Loucy (cell line): ENCODE measurements around the gene MUC5B.

Source experiments
- H2AFZ ChIP-seq: fragments of 200-600 bp; sonication (generic); 2 replicates; pipeline ENCODE4 v1.6.0; 2016; ENCODE audit warnings: antibody characterized with exemption, mild to moderate bottlenecking, low read length, moderate library complexity
- H3F3A ChIP-seq: fragments of 200-600 bp; 2 replicates; pipeline ENCODE4 v1.6.0; 2016; ENCODE audit warnings: antibody characterized with exemption, low read depth, mild to moderate bottlenecking
- H3K27me3 ChIP-seq: fragments of 200-600 bp; sonication (generic); 2 replicates; pipeline ENCODE4 v1.6.1; 2014; ENCODE audit warnings: low read length, mild to moderate bottlenecking; ENCODE audit not compliant: insufficient read depth, poor library complexity, severe bottlenecking
- H3K36me3 ChIP-seq: fragments of 200-600 bp; sonication (generic); 2 replicates; pipeline ENCODE4 v1.6.1; 2016; ENCODE audit warnings: low read length; ENCODE audit not compliant: insufficient read depth
- H3K4me1 ChIP-seq: fragments of 200-600 bp; sonication (generic); 2 replicates; pipeline ENCODE4 v1.5.1; 2014; ENCODE audit warnings: low read length, mild to moderate bottlenecking; ENCODE audit not compliant: insufficient read depth, poor library complexity, severe bottlenecking
- H3K4me2 ChIP-seq: fragments of 200-600 bp; sonication (generic); 2 replicates; pipeline ENCODE4 v1.6.0; 2014; ENCODE audit warnings: antibody characterized with exemption, low read length, low read depth, mild to moderate bottlenecking; ENCODE audit not compliant: poor library complexity, severe bottlenecking
- H3K4me3 ChIP-seq: fragments of 200-600 bp; sonication (generic); 2 replicates; pipeline ENCODE4 v1.5.1; 2014; ENCODE audit warnings: low read length, mild to moderate bottlenecking, mixed read lengths; ENCODE audit not compliant: poor library complexity, severe bottlenecking
- H3K79me2 ChIP-seq: fragments of 200-600 bp; sonication (generic); 2 replicates; pipeline ENCODE4 v1.6.1; 2014; ENCODE audit warnings: low read length; ENCODE audit not compliant: insufficient read depth
- H3K9ac ChIP-seq: fragments of 200-600 bp; sonication (generic); 2 replicates; pipeline ENCODE4 v1.6.0; 2014; ENCODE audit warnings: mild to moderate bottlenecking, low read depth, low read length, moderate library complexity; ENCODE audit not compliant: poor library complexity, severe bottlenecking
- H3K9me2 ChIP-seq: fragments of 200-600 bp; sonication (generic); replicated peaks from 2 replicates; pipeline ENCODE4 v1.6.1; 2016; ENCODE audit warnings: low read depth, low read length, mixed read lengths
- H3K9me3 ChIP-seq: fragments of 200-600 bp; sonication (generic); 2 replicates; pipeline ENCODE4 v1.6.1; 2014; ENCODE audit warnings: mild to moderate bottlenecking, antibody characterized with exemption, low read length, low read depth; ENCODE audit not compliant: insufficient read depth
- H4K20me1 ChIP-seq: fragments of 200-600 bp; sonication (generic); 2 replicates; pipeline ENCODE4 v1.6.0; 2014; ENCODE audit warnings: antibody characterized with exemption, low read length, mild to moderate bottlenecking; ENCODE audit not compliant: insufficient read depth, poor library complexity, severe bottlenecking
- EZH2phosphoT487 ChIP-seq: fragments of 200-600 bp; IDR thresholded peaks from 2 replicates; pipeline ENCODE4 v1.6.1; 2018; ENCODE audit warnings: antibody characterized with exemption, mild to moderate bottlenecking, moderate library complexity, borderline replicate concordance
- TF ChIP-seq, protein P1 (sequence below): fragments of 200-600 bp; sonication (generic); conservative IDR thresholded peaks from 2 replicates; pipeline ENCODE4 v1.5.1; 2014; ENCODE audit warnings: mild to moderate bottlenecking, antibody characterized with exemption, low read length

MUC5B gene

DNA sequence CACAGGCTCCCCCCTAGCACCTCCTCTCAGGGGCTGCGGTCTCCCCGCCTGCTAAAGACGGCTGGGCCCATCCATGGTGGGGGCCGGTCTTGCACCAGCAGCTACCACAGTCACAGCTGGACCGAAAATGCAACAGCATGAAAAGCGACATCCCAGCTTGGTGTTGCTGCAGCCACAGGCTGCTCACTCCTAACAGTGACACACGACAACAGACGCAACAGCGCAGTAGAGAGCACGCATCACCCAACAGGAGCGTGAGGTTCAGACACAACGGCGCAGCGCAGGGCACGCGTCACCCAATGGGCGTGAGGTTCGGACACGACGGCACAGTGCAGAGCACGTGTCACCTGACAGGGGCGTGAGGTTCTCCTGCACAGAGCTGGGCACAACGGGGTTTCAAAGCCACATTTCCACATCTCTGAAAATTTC, 62.5 kb downstream of the MUC5B start:
- Histone ChIP-seq H4K20me1 (no peaks in the 10 kb centered on the region), H3K9me3 (no peaks in the 10 kb centered on the region), H3F3A (no peaks in the 10 kb centered on the region), H3K36me3 (peaks cover 69% of the 10 kb centered on the region; the same call in 1 of the 2 replicates), H3K4me2 (no peak overlapping the region), H3K79me2 (no peaks in the 10 kb centered on the region), H3K27me3 (no peaks in the 10 kb centered on the region), H3K4me3 (no peak overlapping the region), H3K9me2 (no peaks in the 10 kb centered on the region), H2AFZ (no peak overlapping the region), H3K9ac (no peak overlapping the region), H3K4me1 (no peaks in the 10 kb centered on the region)
- no peak for TF ChIP-seq EZH2phosphoT487
- TF ChIP-seq, protein P1, sequence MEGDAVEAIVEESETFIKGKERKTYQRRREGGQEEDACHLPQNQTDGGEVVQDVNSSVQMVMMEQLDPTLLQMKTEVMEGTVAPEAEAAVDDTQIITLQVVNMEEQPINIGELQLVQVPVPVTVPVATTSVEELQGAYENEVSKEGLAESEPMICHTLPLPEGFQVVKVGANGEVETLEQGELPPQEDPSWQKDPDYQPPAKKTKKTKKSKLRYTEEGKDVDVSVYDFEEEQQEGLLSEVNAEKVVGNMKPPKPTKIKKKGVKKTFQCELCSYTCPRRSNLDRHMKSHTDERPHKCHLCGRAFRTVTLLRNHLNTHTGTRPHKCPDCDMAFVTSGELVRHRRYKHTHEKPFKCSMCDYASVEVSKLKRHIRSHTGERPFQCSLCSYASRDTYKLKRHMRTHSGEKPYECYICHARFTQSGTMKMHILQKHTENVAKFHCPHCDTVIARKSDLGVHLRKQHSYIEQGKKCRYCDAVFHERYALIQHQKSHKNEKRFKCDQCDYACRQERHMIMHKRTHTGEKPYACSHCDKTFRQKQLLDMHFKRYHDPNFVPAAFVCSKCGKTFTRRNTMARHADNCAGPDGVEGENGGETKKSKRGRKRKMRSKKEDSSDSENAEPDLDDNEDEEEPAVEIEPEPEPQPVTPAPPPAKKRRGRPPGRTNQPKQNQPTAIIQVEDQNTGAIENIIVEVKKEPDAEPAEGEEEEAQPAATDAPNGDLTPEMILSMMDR = no peak

GRCh38 chr11:1285876-1286275, 63.0 kb downstream of the MUC5B start:
- no peak overlapping the region for H3K4me3 ChIP-seq
- no peaks in the 10 kb centered on the region for H4K20me1 ChIP-seq
- H3F3A ChIP-seq = no peaks in the 10 kb centered on the region
- H3K9me3 ChIP-seq = no peaks in the 10 kb centered on the region
- H2AFZ ChIP-seq = no peak overlapping the region
- H3K4me2 ChIP-seq = no peak overlapping the region
- H3K36me3 ChIP-seq = peaks cover 74% of the 10 kb centered on the region; the same call in 1 of the 2 replicates
- no peaks in the 10 kb centered on the region for H3K27me3 ChIP-seq
- H3K9ac ChIP-seq = no peak overlapping the region
- no peaks in the 10 kb centered on the region for H3K4me1 ChIP-seq
- no peaks in the 10 kb centered on the region for H3K79me2 ChIP-seq
- TF ChIP-seq EZH2phosphoT487 = no peak
- TF ChIP-seq, protein P1 = no peak
- no peaks in the 10 kb centered on the region for H3K9me2 ChIP-seq

GRCh38 chr11:1287928-1288327, 65.1 kb downstream of the MUC5B start:
- Histone ChIP-seq H3K4me3 (no peak overlapping the region), H3K9me3 (no peaks in the 10 kb centered on the region), H2AFZ (no peak overlapping the region), H3K9me2 (no peaks in the 10 kb centered on the region), H3K36me3 (peaks cover 62% of the 10 kb centered on the region; the same call in 1 of the 2 replicates), H3K79me2 (no peaks in the 10 kb centered on the region), H3K27me3 (no peaks in the 10 kb centered on the region), H3K4me2 (no peak overlapping the region), H4K20me1 (no peaks in the 10 kb centered on the region), H3K9ac (no peak overlapping the region), H3K4me1 (no peaks in the 10 kb centered on the region), H3F3A (no peaks in the 10 kb centered on the region)
- TF ChIP-seq, protein P1 = no peak
- TF ChIP-seq EZH2phosphoT487 = no peak
